AG04449 (cell line): ENCODE measurements around the gene CCDC50.

Source experiments
- CTCF ChIA-PET: fragments of 350-600 bp; formaldehyde crosslinking; extraction: SDS; loops from one replicate; lab custom pipeline; 2021; ENCODE audit warnings: antibody characterized with exemption; lab: Yijun Ruan, JAX
- POLR2A ChIA-PET: fragments of 400-600, 350-600 bp; formaldehyde crosslinking; extraction: SDS; loops from one replicate; lab custom pipeline; 2020; ENCODE audit warnings: antibody characterized with exemption, inconsistent platforms; lab: Yijun Ruan, JAX
- DNase-seq: peaks from one replicate; pipeline ENCODE4 v3.0.0-alpha.2; 2010; ENCODE audit warnings: low read depth, low spot score
- H3K4me3 ChIP-seq: 2 replicates; pipeline ENCODE4 v1.5.1; 2011; ENCODE audit warnings: low read depth, mild to moderate bottlenecking, control low read depth, low read length
- CTCF ChIP-seq: IDR thresholded peaks from one replicate; pipeline ENCODE4 v1.5.1; 2011; ENCODE audit warnings: mild to moderate bottlenecking, moderate library complexity, low read length, control low read depth, inconsistent platforms; ENCODE audit not compliant: insufficient read depth; ENCODE audit errors: missing control alignments

Gene CCDC50

DNA sequence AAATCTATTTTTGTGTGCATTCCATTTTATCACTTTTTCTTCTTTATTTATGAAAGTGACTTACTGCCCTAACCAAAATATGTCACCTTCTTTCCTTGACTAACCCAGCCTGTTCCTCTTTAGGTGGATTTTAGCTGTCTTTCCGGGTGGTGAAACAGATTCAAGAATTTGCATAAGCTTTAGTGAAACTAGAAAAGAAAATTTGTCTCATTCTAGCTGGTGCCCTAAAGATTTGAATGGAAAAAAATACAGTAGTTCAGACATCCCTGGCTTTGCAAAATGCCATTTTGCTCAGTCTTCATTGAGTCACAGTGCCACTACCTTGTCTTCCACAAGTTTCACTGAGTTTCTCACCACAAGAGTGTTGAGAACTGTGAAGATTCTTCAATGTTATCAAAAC, 28.2 kb upstream of the CCDC50 start:
- POLR2A ChIA-PET, result no interaction called here
- no peak for DNase-seq
- no peak overlapping the region for H3K4me3 ChIP-seq
- CTCF ChIA-PET, result no interaction called here
- TF ChIP-seq CTCF, result no peak

DNA sequence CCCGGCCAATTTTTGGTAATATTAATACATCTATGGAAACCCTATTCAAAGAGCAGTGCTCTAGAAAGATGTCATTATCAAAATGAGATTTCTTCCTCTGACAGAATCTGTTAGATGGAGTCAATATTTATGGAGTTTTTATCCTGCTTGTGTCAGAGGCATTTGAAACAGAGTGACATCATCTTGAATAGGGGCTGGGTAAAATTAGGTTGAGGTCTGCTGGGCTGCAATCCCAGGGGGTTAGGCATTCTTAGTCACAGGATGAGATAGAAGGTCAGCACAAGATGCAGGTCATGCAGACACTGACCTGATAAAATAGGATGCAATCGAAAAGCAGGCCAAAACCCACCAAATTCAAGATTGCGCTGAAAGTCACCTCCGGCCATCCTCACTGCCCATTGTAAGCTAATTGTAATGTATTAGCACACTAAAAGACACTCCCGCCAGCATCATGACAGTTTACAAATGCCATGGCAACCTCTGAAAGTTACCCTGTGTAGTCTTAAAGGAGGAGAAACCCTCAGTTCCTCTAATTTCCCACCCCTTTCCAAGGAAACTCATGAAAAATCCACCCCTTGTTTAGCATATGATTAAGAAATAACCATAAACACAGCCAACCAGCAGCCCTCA, 27.3 kb upstream of the CCDC50 start:
- ChIA-PET CTCF (no interaction called here), POLR2A (no interaction called here)
- H3K4me3 ChIP-seq, result no peak overlapping the region
- DNase-seq, result no peak
- no peak for TF ChIP-seq CTCF

- CTCF ChIA-PET, result no interaction called here
- no peak for TF ChIP-seq CTCF
- no peak for DNase-seq
- POLR2A ChIA-PET, result no interaction called here
- H3K4me3 ChIP-seq, result no peak overlapping the region
These were observed 26.7 kb upstream of the CCDC50 start for GRCh38 chr3:191302451-191302850.

DNA sequence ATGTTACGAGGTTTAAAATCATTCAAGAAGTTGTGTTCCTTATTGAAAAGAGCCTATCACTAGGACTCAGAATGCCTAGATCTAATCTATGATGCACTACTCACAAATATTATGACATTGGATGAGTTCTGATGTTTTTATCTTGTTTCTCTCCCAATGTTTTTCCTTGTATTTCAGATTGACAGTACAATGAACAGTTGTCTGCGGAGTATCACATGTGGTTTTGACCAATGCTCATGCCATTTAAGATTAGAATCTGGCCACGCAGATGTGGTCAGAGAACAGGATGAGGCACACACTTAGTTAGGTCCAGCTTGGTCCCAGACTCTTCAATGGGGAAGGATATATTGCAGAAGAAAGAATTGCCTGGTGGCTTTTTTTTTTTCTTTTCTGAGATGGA, 25.6 kb upstream of the CCDC50 start:
- ChIA-PET CTCF (no interaction called here), POLR2A (no interaction called here)
- DNase-seq, result no peak
- TF ChIP-seq CTCF, result no peak
- no peak overlapping the region for H3K4me3 ChIP-seq

DNA sequence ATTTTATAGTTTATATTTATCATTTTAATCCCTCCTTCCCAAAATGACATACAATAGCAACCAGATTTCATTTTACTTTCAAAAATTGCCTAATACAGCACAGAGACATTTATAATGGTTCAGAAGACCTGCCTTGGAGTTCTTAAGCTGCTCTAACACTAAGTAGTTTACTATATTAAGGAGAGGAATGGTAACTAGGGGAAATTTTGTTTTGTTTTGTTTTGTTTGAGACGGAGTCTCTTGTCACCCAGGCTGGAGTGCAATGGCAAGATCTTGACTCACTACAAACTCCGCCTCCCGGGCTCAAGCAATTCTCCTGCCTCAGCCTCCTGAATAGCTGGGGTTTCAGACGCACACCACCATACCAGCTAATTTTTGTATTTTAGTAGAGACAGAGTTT, 22.8 kb upstream of the CCDC50 start:
- DNase-seq, result no peak
- POLR2A ChIA-PET, result no interaction called here
- CTCF ChIA-PET, result no interaction called here
- no peak overlapping the region for H3K4me3 ChIP-seq
- no peak for TF ChIP-seq CTCF

- POLR2A ChIA-PET, result no interaction called here
- H3K4me3 ChIP-seq, result no peak overlapping the region
- DNase-seq, result no peak
- TF ChIP-seq CTCF, result no peak
- CTCF ChIA-PET, result no interaction called here
These were observed 21.9 kb upstream of the CCDC50 start for GRCh38 chr3:191307341-191307740.
